ENCODE results near the gene LDLRAD4. TPM values are rescaled to one million over a fixed set of nuclear protein-coding genes. Genes with fewer than 3 reads are reported as not detected.
A peak's percentile ranks its signal among the peaks of the same experiment; 100 is the strongest.

LDLRAD4 gene
- total RNA-seq, 2 experiments from 2014 or later: 37.3 to 38.5 TPM

- ChIA-PET POLR2A (interaction anchor here (0.9 kb wide), 1 partner anchor 9 kb away, joined by 3 read pairs; no protein-coding TSS in a partner anchor), CTCF (no interaction called here)
- DNase-seq: no peak
- no peak overlapping the region for H3K4me3 Mint-ChIP-seq
- ATAC-seq: no peak
- no peak for TF ChIP-seq CTCF (IDR thresholded peaks at IDR 0.05)
- no peaks in the 10 kb centered on the region for H3K9me3 Mint-ChIP-seq
- intact Hi-C loops (cut with micrococcal nuclease): loop anchor here (2.0 kb wide), 1 partner anchor 154 kb away; no protein-coding TSS in a partner anchor
- peaks cover 7% of the 10 kb centered on the region for H3K36me3 Mint-ChIP-seq (ENCODE audit: low read depth)
- peaks cover 6% of the 10 kb centered on the region for H3K27me3 Mint-ChIP-seq
- no peak overlapping the region for H3K27ac Mint-ChIP-seq
- H3K4me1 Mint-ChIP-seq (ENCODE audit: low read depth): peaks cover 34% of the 10 kb centered on the region
Measured at GRCh38 chr18:13222856-13223281, 4.3 kb downstream of the LDLRAD4 start.

- peaks cover 6% of the 10 kb centered on the region for H3K27me3 Mint-ChIP-seq
- CTCF ChIA-PET: no interaction called here
- peaks cover 7% of the 10 kb centered on the region for H3K36me3 Mint-ChIP-seq (ENCODE audit: low read depth)
- intact Hi-C loops (cut with micrococcal nuclease): loop anchor here (2.0 kb wide), 1 partner anchor 153 kb away; no protein-coding TSS in a partner anchor
- POLR2A ChIA-PET: no interaction called here
- no peaks in the 10 kb centered on the region for H3K9me3 Mint-ChIP-seq
- TF ChIP-seq CTCF (IDR thresholded peaks at IDR 0.05): no peak
- DNase-seq (peak; percentile 12), ATAC-seq (no peak)
- H3K4me1 Mint-ChIP-seq (ENCODE audit: low read depth): peaks cover 34% of the 10 kb centered on the region
- H3K4me3 Mint-ChIP-seq: no peak overlapping the region
- no peak overlapping the region for H3K27ac Mint-ChIP-seq
Measured at GRCh38 chr18:13223311-13224143, 5.0 kb downstream of the LDLRAD4 start.

- Mint-ChIP-seq H3K4me1 (ENCODE audit: low read depth) (peaks cover 23% of the 10 kb centered on the region), H3K4me3 (no peak overlapping the region), H3K36me3 (ENCODE audit: low read depth) (peaks cover 7% of the 10 kb centered on the region), H3K27me3 (peaks cover 2% of the 10 kb centered on the region), H3K27ac (no peak overlapping the region), H3K9me3 (no peaks in the 10 kb centered on the region)
- POLR2A ChIA-PET: no interaction called here
- CTCF ChIA-PET: interaction anchor here (1.0 to 1.6 kb wide), 2 partner anchors 9 to 24 kb away, joined by 3 to 7 read pairs; no protein-coding TSS in a partner anchor
- TF ChIP-seq CTCF (IDR thresholded peaks at IDR 0.05): no peak
- ATAC-seq (no peak), DNase-seq (no peak)
- intact Hi-C loops (cut with micrococcal nuclease): no loop called here
Measured at GRCh38 chr18:13225261-13225660, 6.7 kb downstream of the LDLRAD4 start.

- Mint-ChIP-seq H3K4me3 (no peak overlapping the region), H3K9me3 (no peaks in the 10 kb centered on the region), H3K27me3 (no peaks in the 10 kb centered on the region), H3K4me1 (ENCODE audit: low read depth) (peaks cover 10% of the 10 kb centered on the region), H3K27ac (no peak overlapping the region), H3K36me3 (ENCODE audit: low read depth) (peaks cover 7% of the 10 kb centered on the region)
- POLR2A ChIA-PET: no interaction called here
- no peak for DNase-seq
- CTCF ChIA-PET: no interaction called here
- intact Hi-C loops (cut with micrococcal nuclease): no loop called here
- TF ChIP-seq CTCF (IDR thresholded peaks at IDR 0.05): no peak
- ATAC-seq: no peak
Measured at GRCh38 chr18:13226533-13227144, 8.1 kb downstream of the LDLRAD4 start.

- peaks cover 2% of the 10 kb centered on the region for H3K36me3 Mint-ChIP-seq (ENCODE audit: low read depth)
- no peak overlapping the region for H3K4me3 Mint-ChIP-seq
- TF ChIP-seq CTCF (IDR thresholded peaks at IDR 0.05): no peak
- peaks cover 2% of the 10 kb centered on the region for H3K4me1 Mint-ChIP-seq (ENCODE audit: low read depth)
- H3K9me3 Mint-ChIP-seq: no peaks in the 10 kb centered on the region
- DNase-seq (no peak), ATAC-seq (no peak)
- intact Hi-C loops (cut with micrococcal nuclease): no loop called here
- CTCF ChIA-PET: interaction anchor here (1.0 kb wide), 1 partner anchor 12 kb away, joined by 3 read pairs; no protein-coding TSS in a partner anchor
- no peak overlapping the region for H3K27ac Mint-ChIP-seq
- POLR2A ChIA-PET: no interaction called here
- no peaks in the 10 kb centered on the region for H3K27me3 Mint-ChIP-seq
Measured at GRCh38 chr18:13227910-13228309, 9.3 kb downstream of the LDLRAD4 start.
